ENCODE data around the gene TAS2R41.

TAS2R41 gene

GRCh38 chr7:143444063-143444782 lies 33.5 kb upstream of the TAS2R41 start:
- H3K9ac ChIP-seq (ENCODE audit: low read depth in 1 of 2, low read length in 2 of 2), result no peak overlapping the region
- H3K4me1 ChIP-seq (ENCODE audit: control insufficient read depth in 2 of 2, insufficient read depth in 2 of 2, low read length in 2 of 2), result no peaks in the 10 kb centered on the region
- no peaks in the 10 kb centered on the region for H3K9me3 ChIP-seq (ENCODE audit: control insufficient read depth in 2 of 2, low read length in 2 of 2)
- H3K27me3 ChIP-seq (ENCODE audit: control insufficient read depth in 2 of 2, insufficient read depth in 2 of 2, low read length in 2 of 2), result peaks cover 0 to 4% of the 10 kb centered on the region in 2 donors
- H3K27ac ChIP-seq (ENCODE audit: low read depth in 2 of 2, low read length in 2 of 2), result no peak overlapping the region
- H3K36me3 ChIP-seq (ENCODE audit: control insufficient read depth in 2 of 2, insufficient read depth in 2 of 2, low read length in 2 of 2), result no peaks in the 10 kb centered on the region
- H3K4me3 ChIP-seq (ENCODE audit: low read length in 2 of 2), result no peak overlapping the region

- H3K9ac ChIP-seq (ENCODE audit: low read depth in 1 of 2, low read length in 2 of 2), result no peak overlapping the region
- no peaks in the 10 kb centered on the region for H3K9me3 ChIP-seq (ENCODE audit: control insufficient read depth in 2 of 2, low read length in 2 of 2)
- no peak overlapping the region for H3K4me3 ChIP-seq (ENCODE audit: low read length in 2 of 2)
- H3K27ac ChIP-seq (ENCODE audit: low read depth in 2 of 2, low read length in 2 of 2), result no peak overlapping the region
- no peaks in the 10 kb centered on the region for H3K36me3 ChIP-seq (ENCODE audit: control insufficient read depth in 2 of 2, insufficient read depth in 2 of 2, low read length in 2 of 2)
- peaks cover 0 to 4% of the 10 kb centered on the region in 2 donors for H3K27me3 ChIP-seq (ENCODE audit: control insufficient read depth in 2 of 2, insufficient read depth in 2 of 2, low read length in 2 of 2)
- no peaks in the 10 kb centered on the region for H3K4me1 ChIP-seq (ENCODE audit: control insufficient read depth in 2 of 2, insufficient read depth in 2 of 2, low read length in 2 of 2)
These were observed 32.9 kb upstream of the TAS2R41 start for GRCh38 chr7:143444785-143445184.

- no peak overlapping the region for H3K9ac ChIP-seq (ENCODE audit: low read depth in 1 of 2, low read length in 2 of 2)
- H3K27ac ChIP-seq (ENCODE audit: low read depth in 2 of 2, low read length in 2 of 2), result no peak overlapping the region
- no peaks in the 10 kb centered on the region for H3K4me1 ChIP-seq (ENCODE audit: control insufficient read depth in 2 of 2, insufficient read depth in 2 of 2, low read length in 2 of 2)
- no peaks in the 10 kb centered on the region for H3K36me3 ChIP-seq (ENCODE audit: control insufficient read depth in 2 of 2, insufficient read depth in 2 of 2, low read length in 2 of 2)
- H3K4me3 ChIP-seq (ENCODE audit: low read length in 2 of 2), result no peak overlapping the region
- H3K9me3 ChIP-seq (ENCODE audit: control insufficient read depth in 2 of 2, low read length in 2 of 2), result no peaks in the 10 kb centered on the region
- peaks cover 0 to 4% of the 10 kb centered on the region in 2 donors for H3K27me3 ChIP-seq (ENCODE audit: control insufficient read depth in 2 of 2, insufficient read depth in 2 of 2, low read length in 2 of 2)
These were observed 30.2 kb upstream of the TAS2R41 start for GRCh38 chr7:143447466-143447865.

- H3K27me3 ChIP-seq (ENCODE audit: control insufficient read depth in 2 of 2, insufficient read depth in 2 of 2, low read length in 2 of 2), result peaks cover 0 to 4% of the 10 kb centered on the region in 2 donors
- H3K4me3 ChIP-seq (ENCODE audit: low read length in 2 of 2), result no peak overlapping the region
- H3K9me3 ChIP-seq (ENCODE audit: control insufficient read depth in 2 of 2, low read length in 2 of 2), result no peaks in the 10 kb centered on the region
- H3K9ac ChIP-seq (ENCODE audit: low read depth in 1 of 2, low read length in 2 of 2), result no peak overlapping the region
- H3K36me3 ChIP-seq (ENCODE audit: control insufficient read depth in 2 of 2, insufficient read depth in 2 of 2, low read length in 2 of 2), result no peaks in the 10 kb centered on the region
- H3K4me1 ChIP-seq (ENCODE audit: control insufficient read depth in 2 of 2, insufficient read depth in 2 of 2, low read length in 2 of 2), result no peaks in the 10 kb centered on the region
- no peak overlapping the region for H3K27ac ChIP-seq (ENCODE audit: low read depth in 2 of 2, low read length in 2 of 2)
These were observed 29.2 kb upstream of the TAS2R41 start for GRCh38 chr7:143448429-143448828.

- Histone ChIP-seq H3K36me3 (ENCODE audit: control insufficient read depth in 2 of 2, insufficient read depth in 2 of 2, low read length in 2 of 2) (no peaks in the 10 kb centered on the region), H3K9ac (ENCODE audit: low read depth in 1 of 2, low read length in 2 of 2) (no peak overlapping the region), H3K9me3 (ENCODE audit: control insufficient read depth in 2 of 2, low read length in 2 of 2) (no peaks in the 10 kb centered on the region), H3K4me1 (ENCODE audit: control insufficient read depth in 2 of 2, insufficient read depth in 2 of 2, low read length in 2 of 2) (no peaks in the 10 kb centered on the region), H3K4me3 (ENCODE audit: low read length in 2 of 2) (no peak overlapping the region), H3K27ac (ENCODE audit: low read depth in 2 of 2, low read length in 2 of 2) (no peak overlapping the region), H3K27me3 (ENCODE audit: control insufficient read depth in 2 of 2, insufficient read depth in 2 of 2, low read length in 2 of 2) (peaks cover 0 to 4% of the 10 kb centered on the region in 2 donors)
These were observed 27.9 kb upstream of the TAS2R41 start for GRCh38 chr7:143449793-143450192.

- Histone ChIP-seq H3K4me3 (ENCODE audit: low read length in 2 of 2) (no peak overlapping the region), H3K36me3 (ENCODE audit: control insufficient read depth in 2 of 2, insufficient read depth in 2 of 2, low read length in 2 of 2) (no peaks in the 10 kb centered on the region), H3K27me3 (ENCODE audit: control insufficient read depth in 2 of 2, insufficient read depth in 2 of 2, low read length in 2 of 2) (peaks cover 0 to 4% of the 10 kb centered on the region in 2 donors), H3K9me3 (ENCODE audit: control insufficient read depth in 2 of 2, low read length in 2 of 2) (no peaks in the 10 kb centered on the region), H3K4me1 (ENCODE audit: control insufficient read depth in 2 of 2, insufficient read depth in 2 of 2, low read length in 2 of 2) (no peaks in the 10 kb centered on the region), H3K9ac (ENCODE audit: low read depth in 1 of 2, low read length in 2 of 2) (no peak overlapping the region), H3K27ac (ENCODE audit: low read depth in 2 of 2, low read length in 2 of 2) (no peak overlapping the region)
These were observed 26.6 kb upstream of the TAS2R41 start for GRCh38 chr7:143451122-143451521.

GRCh38 chr7:143451746-143452145 lies 25.9 kb upstream of the TAS2R41 start:
- Histone ChIP-seq H3K36me3 (ENCODE audit: control insufficient read depth in 2 of 2, insufficient read depth in 2 of 2, low read length in 2 of 2) (no peaks in the 10 kb centered on the region), H3K4me1 (ENCODE audit: control insufficient read depth in 2 of 2, insufficient read depth in 2 of 2, low read length in 2 of 2) (no peaks in the 10 kb centered on the region), H3K9me3 (ENCODE audit: control insufficient read depth in 2 of 2, low read length in 2 of 2) (no peaks in the 10 kb centered on the region)

GRCh38 chr7:143452495-143452894 lies 25.2 kb upstream of the TAS2R41 start:
- no peaks in the 10 kb centered on the region for H3K36me3 ChIP-seq (ENCODE audit: control insufficient read depth in 2 of 2, insufficient read depth in 2 of 2, low read length in 2 of 2)
- H3K27ac ChIP-seq (ENCODE audit: low read depth in 2 of 2, low read length in 2 of 2), result no peak overlapping the region
- H3K9me3 ChIP-seq (ENCODE audit: control insufficient read depth in 2 of 2, low read length in 2 of 2), result no peaks in the 10 kb centered on the region
- no peak overlapping the region for H3K4me3 ChIP-seq (ENCODE audit: low read length in 2 of 2)
- no peak overlapping the region for H3K9ac ChIP-seq (ENCODE audit: low read depth in 1 of 2, low read length in 2 of 2)
- H3K4me1 ChIP-seq (ENCODE audit: control insufficient read depth in 2 of 2, insufficient read depth in 2 of 2, low read length in 2 of 2), result no peaks in the 10 kb centered on the region
- peaks cover 0 to under 1% of the 10 kb centered on the region in 2 donors for H3K27me3 ChIP-seq (ENCODE audit: control insufficient read depth in 2 of 2, insufficient read depth in 2 of 2, low read length in 2 of 2)

More at GRCh38 chr7:143451746-143452145, 25.9 kb upstream of the TAS2R41 start:
- no peak overlapping the region for H3K27ac ChIP-seq (ENCODE audit: low read depth in 2 of 2, low read length in 2 of 2)
- H3K4me3 ChIP-seq (ENCODE audit: low read length in 2 of 2), result no peak overlapping the region
- H3K9ac ChIP-seq (ENCODE audit: low read depth in 1 of 2, low read length in 2 of 2), result no peak overlapping the region
- peaks cover 0 to 4% of the 10 kb centered on the region in 2 donors for H3K27me3 ChIP-seq (ENCODE audit: control insufficient read depth in 2 of 2, insufficient read depth in 2 of 2, low read length in 2 of 2)

GRCh38 chr7:143454091-143454680 lies 23.5 kb upstream of the TAS2R41 start:
- H3K27ac ChIP-seq (ENCODE audit: low read depth in 2 of 2, low read length in 2 of 2), result no peak overlapping the region
- no peaks in the 10 kb centered on the region for H3K36me3 ChIP-seq (ENCODE audit: control insufficient read depth in 2 of 2, insufficient read depth in 2 of 2, low read length in 2 of 2)

GRCh38 chr7:143455491-143455890 lies 22.2 kb upstream of the TAS2R41 start:
- Histone ChIP-seq H3K27me3 (ENCODE audit: control insufficient read depth in 2 of 2, insufficient read depth in 2 of 2, low read length in 2 of 2) (no peaks in the 10 kb centered on the region), H3K36me3 (ENCODE audit: control insufficient read depth in 2 of 2, insufficient read depth in 2 of 2, low read length in 2 of 2) (no peaks in the 10 kb centered on the region), H3K9me3 (ENCODE audit: control insufficient read depth in 2 of 2, low read length in 2 of 2) (no peaks in the 10 kb centered on the region), H3K4me3 (ENCODE audit: low read length in 2 of 2) (no peak overlapping the region), H3K27ac (ENCODE audit: low read depth in 2 of 2, low read length in 2 of 2) (no peak overlapping the region), H3K9ac (ENCODE audit: low read depth in 1 of 2, low read length in 2 of 2) (no peak overlapping the region), H3K4me1 (ENCODE audit: control insufficient read depth in 2 of 2, insufficient read depth in 2 of 2, low read length in 2 of 2) (no peaks in the 10 kb centered on the region)

More at GRCh38 chr7:143454091-143454680, 23.5 kb upstream of the TAS2R41 start:
- no peak overlapping the region for H3K4me3 ChIP-seq (ENCODE audit: low read length in 2 of 2)
- no peaks in the 10 kb centered on the region for H3K9me3 ChIP-seq (ENCODE audit: control insufficient read depth in 2 of 2, low read length in 2 of 2)
- no peak overlapping the region for H3K9ac ChIP-seq (ENCODE audit: low read depth in 1 of 2, low read length in 2 of 2)
- no peaks in the 10 kb centered on the region for H3K27me3 ChIP-seq (ENCODE audit: control insufficient read depth in 2 of 2, insufficient read depth in 2 of 2, low read length in 2 of 2)
- H3K4me1 ChIP-seq (ENCODE audit: control insufficient read depth in 2 of 2, insufficient read depth in 2 of 2, low read length in 2 of 2), result no peaks in the 10 kb centered on the region

Measured in mucosa of rectum (tissue), 2 donors.